H1 (cell line): ENCODE measurements around the gene ABLIM1. TPM values are rescaled to one million over a fixed set of nuclear protein-coding genes. Genes with fewer than 3 reads are reported as not detected.

ENCODE experiments used
- ASH2L ChIP-seq: fragments of 200-600, 300-600 bp; sonication (generic); IDR thresholded peaks from one replicate; pipeline ENCODE4 v1.7.1; 2017; ENCODE audit warnings: low read length
- FOSL1 ChIP-seq: IDR thresholded peaks from 2 replicates; pipeline ENCODE4 v1.6.1; 2011; ENCODE audit warnings: mild to moderate bottlenecking, low read depth, low read length, moderate library complexity; ENCODE audit not compliant: insufficient read depth
- HDAC6 ChIP-seq: IDR thresholded peaks from one replicate; pipeline ENCODE4 v1.7.1; 2012; ENCODE audit warnings: low read depth, mild to moderate bottlenecking, inconsistent platforms, low read length, moderate library complexity
- PHF8 ChIP-seq: fragments of 200-600 bp; sonication (generic); conservative IDR thresholded peaks from 2 replicates; pipeline ENCODE4 v1.7.1; 2012; ENCODE audit warnings: low read depth, mild to moderate bottlenecking, inconsistent platforms, low read length, moderate library complexity
- SIN3A ChIP-seq, 2 experiments: IDR thresholded peaks in 1 of 2; conservative IDR thresholded peaks in 1 of 2; 2 replicates each; pipeline ENCODE4 v1.6.1; 2011 to 2012; ENCODE audit warnings: low read length in 2 of 2, improper control_type of control experiment in 1 of 2, low read depth in 1 of 2, mild to moderate bottlenecking in 1 of 2
- SIRT6 ChIP-seq: IDR thresholded peaks from one replicate; pipeline ENCODE4 v1.7.1; 2012; ENCODE audit warnings: low read length, inconsistent platforms
- SP2 ChIP-seq: IDR thresholded peaks from 2 replicates; pipeline ENCODE4 v1.6.1; 2012; ENCODE audit warnings: mild to moderate bottlenecking, low read length, inconsistent platforms
- polyA plus RNA-seq, 7 experiments: library from polyadenylated mRNA; depleted of rRNA in 3 of 7; stranded (reverse) in 5 of 7; unstranded in 2 of 7; fragments of >200 nt in 5 of 7; fragments of 200-250 nt in 2 of 7; gene quantifications; 1 replicate in 5 of 7; 2 replicates in 1 of 7; 4 replicates in 1 of 7; pipeline versions ENCODE4 v1.2.1 to v1.2.3, GENCODE V29; 2011 to 2013; ENCODE audit warnings: missing spikeins in 2 of 7, mixed read lengths in 2 of 7
- total RNA-seq: library from RNA; stranded (reverse); fragmentation: NEBNext Ultra II Directional; extraction: Animal tissue kit (Norgen Biotek cat#: 25700); gene quantifications from 2 replicates; pipeline ENCODE4 v1.2.1, GENCODE V29; 2021
- TF ChIP-seq, protein P1 (sequence below): fragments of 300-600 bp; sonication (generic); IDR thresholded peaks from 2 replicates; pipeline ENCODE4 v1.7.1; 2012; ENCODE audit warnings: low read length, moderate library complexity, mild to moderate bottlenecking, inconsistent platforms; ENCODE audit not compliant: insufficient replicate concordance
- TF ChIP-seq, protein P2 (sequence below): IDR thresholded peaks from 2 replicates; pipeline ENCODE4 v1.6.1; 2012; ENCODE audit warnings: inconsistent platforms

Gene ABLIM1
- total and polyA plus RNA-seq, 2 of the 8 experiments (the other 6 are each of a cell fraction or from before 2014, with no cell fraction given), result 51.2 to 51.7 TPM

DNA sequence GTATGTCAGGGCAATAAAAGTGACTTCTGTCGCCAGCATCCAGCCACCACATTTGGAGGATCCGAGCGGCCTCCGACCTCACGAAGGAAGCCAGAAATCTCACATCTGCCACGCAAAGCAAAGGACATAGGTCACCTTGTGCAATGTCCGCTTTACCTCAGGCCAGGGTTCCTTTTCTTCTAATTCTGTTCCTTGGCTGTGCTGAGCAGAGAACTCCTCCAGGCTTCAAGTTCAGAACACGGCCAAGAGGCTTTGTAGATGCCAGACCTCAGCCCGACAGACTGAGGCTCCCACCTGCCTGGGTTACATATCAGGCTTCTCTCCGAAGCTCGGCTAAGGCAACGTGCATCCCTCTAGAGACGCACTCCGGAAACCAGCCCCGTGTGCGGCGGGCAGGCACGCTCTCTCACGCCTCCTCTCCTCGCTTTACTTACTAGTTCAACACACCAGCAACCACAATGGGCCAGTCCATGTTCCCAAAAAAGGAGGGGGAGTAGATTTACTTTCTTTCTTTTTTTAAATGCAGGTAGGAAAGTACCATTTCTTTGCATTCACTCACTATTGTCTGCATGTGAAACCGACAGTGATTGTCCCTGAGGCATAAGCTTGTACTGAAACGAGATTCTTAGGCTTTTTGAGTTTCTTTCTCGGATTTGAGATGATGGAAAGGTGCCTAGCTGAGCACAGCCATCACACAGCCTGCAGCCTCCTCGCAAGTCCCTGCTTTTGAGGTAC, 131.4 kb downstream of the ABLIM1 start (continued):
- TF ChIP-seq PHF8 (0 out of 2 replicates have a peak, but pooled peaks have one; percentile 30), ASH2L (peak; percentile 77), SIN3A (conservative IDR thresholded peaks at IDR 0.05 in 1 of 2, IDR thresholded peaks at IDR 0.05 in 1 of 2; ENCODE audit: low read depth in 1 of 2, low read length in 2 of 2) (peak; percentile 54 to 84; a peak in 2 of 4 replicates), SP2 (no peak), FOSL1 (no peak), HDAC6 (no peak), SIRT6 (no peak)
- TF ChIP-seq, protein P1, sequence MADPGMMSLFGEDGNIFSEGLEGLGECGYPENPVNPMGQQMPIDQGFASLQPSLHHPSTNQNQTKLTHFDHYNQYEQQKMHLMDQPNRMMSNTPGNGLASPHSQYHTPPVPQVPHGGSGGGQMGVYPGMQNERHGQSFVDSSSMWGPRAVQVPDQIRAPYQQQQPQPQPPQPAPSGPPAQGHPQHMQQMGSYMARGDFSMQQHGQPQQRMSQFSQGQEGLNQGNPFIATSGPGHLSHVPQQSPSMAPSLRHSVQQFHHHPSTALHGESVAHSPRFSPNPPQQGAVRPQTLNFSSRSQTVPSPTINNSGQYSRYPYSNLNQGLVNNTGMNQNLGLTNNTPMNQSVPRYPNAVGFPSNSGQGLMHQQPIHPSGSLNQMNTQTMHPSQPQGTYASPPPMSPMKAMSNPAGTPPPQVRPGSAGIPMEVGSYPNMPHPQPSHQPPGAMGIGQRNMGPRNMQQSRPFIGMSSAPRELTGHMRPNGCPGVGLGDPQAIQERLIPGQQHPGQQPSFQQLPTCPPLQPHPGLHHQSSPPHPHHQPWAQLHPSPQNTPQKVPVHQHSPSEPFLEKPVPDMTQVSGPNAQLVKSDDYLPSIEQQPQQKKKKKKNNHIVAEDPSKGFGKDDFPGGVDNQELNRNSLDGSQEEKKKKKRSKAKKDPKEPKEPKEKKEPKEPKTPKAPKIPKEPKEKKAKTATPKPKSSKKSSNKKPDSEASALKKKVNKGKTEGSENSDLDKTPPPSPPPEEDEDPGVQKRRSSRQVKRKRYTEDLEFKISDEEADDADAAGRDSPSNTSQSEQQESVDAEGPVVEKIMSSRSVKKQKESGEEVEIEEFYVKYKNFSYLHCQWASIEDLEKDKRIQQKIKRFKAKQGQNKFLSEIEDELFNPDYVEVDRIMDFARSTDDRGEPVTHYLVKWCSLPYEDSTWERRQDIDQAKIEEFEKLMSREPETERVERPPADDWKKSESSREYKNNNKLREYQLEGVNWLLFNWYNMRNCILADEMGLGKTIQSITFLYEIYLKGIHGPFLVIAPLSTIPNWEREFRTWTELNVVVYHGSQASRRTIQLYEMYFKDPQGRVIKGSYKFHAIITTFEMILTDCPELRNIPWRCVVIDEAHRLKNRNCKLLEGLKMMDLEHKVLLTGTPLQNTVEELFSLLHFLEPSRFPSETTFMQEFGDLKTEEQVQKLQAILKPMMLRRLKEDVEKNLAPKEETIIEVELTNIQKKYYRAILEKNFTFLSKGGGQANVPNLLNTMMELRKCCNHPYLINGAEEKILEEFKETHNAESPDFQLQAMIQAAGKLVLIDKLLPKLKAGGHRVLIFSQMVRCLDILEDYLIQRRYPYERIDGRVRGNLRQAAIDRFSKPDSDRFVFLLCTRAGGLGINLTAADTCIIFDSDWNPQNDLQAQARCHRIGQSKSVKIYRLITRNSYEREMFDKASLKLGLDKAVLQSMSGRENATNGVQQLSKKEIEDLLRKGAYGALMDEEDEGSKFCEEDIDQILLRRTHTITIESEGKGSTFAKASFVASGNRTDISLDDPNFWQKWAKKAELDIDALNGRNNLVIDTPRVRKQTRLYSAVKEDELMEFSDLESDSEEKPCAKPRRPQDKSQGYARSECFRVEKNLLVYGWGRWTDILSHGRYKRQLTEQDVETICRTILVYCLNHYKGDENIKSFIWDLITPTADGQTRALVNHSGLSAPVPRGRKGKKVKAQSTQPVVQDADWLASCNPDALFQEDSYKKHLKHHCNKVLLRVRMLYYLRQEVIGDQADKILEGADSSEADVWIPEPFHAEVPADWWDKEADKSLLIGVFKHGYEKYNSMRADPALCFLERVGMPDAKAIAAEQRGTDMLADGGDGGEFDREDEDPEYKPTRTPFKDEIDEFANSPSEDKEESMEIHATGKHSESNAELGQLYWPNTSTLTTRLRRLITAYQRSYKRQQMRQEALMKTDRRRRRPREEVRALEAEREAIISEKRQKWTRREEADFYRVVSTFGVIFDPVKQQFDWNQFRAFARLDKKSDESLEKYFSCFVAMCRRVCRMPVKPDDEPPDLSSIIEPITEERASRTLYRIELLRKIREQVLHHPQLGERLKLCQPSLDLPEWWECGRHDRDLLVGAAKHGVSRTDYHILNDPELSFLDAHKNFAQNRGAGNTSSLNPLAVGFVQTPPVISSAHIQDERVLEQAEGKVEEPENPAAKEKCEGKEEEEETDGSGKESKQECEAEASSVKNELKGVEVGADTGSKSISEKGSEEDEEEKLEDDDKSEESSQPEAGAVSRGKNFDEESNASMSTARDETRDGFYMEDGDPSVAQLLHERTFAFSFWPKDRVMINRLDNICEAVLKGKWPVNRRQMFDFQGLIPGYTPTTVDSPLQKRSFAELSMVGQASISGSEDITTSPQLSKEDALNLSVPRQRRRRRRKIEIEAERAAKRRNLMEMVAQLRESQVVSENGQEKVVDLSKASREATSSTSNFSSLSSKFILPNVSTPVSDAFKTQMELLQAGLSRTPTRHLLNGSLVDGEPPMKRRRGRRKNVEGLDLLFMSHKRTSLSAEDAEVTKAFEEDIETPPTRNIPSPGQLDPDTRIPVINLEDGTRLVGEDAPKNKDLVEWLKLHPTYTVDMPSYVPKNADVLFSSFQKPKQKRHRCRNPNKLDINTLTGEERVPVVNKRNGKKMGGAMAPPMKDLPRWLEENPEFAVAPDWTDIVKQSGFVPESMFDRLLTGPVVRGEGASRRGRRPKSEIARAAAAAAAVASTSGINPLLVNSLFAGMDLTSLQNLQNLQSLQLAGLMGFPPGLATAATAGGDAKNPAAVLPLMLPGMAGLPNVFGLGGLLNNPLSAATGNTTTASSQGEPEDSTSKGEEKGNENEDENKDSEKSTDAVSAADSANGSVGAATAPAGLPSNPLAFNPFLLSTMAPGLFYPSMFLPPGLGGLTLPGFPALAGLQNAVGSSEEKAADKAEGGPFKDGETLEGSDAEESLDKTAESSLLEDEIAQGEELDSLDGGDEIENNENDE, result peak; percentile 16
- TF ChIP-seq, protein P2, sequence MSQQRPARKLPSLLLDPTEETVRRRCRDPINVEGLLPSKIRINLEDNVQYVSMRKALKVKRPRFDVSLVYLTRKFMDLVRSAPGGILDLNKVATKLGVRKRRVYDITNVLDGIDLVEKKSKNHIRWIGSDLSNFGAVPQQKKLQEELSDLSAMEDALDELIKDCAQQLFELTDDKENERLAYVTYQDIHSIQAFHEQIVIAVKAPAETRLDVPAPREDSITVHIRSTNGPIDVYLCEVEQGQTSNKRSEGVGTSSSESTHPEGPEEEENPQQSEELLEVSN, result peak; percentile 82
